CD4-positive, alpha-beta T cell treated with Interleukin-10 for 1 hour (primary cell): ENCODE results near the gene DCLRE1C.
"Not testable (repeated sequence)": the region's sequence is repeated elsewhere in the genome, so short reads cannot be mapped to it uniquely, and the experiment has no call there.

Experiments used
- DNase-seq: peaks from one replicate; pipeline ENCODE4 v3.0.0-alpha.2; 2020

Gene DCLRE1C

DNA sequence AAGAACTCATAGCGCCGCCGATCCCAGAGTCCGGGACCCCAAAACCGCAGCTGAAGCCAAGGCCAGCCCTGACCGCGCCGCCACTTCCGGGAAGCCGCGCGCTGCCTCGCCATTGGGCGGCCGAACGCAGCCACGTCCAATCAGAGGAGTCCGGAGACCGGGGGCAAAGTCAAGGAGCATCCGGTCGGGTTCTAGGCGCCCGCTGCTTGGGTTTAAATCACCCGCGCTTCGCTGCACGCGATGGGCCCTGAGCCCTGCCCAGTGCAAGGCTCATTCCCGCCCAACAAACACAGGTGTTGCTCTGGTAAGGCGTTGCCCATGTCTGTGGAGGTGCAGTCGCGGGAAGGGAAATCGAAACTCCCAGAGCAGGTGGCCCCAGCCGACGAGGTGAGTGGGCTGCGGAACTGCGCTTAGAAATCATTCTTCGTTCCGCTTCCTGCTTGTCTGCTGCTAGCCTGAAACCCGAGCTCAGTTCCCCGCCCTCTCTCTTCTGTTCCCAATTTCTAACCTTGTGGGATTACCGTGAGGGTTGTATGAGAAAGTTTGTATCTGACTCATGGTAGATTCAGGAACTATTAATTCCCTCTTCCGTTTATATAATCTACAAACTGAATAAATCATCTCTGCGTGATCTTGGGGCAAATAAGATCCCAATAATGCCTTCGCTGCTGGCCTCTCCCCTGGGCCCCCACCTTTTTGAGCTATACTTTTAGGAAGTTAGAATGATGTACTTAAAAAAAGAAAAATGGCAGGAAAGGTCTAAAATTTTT is at the start of gene DCLRE1C:
Gene DCLRE1C (minus strand): TSS at position 96 of the 770 bp plus-strand sequence. CDS start 86 bp downstream, at position 10.
- peak; percentile 90 for DNase-seq

DNA sequence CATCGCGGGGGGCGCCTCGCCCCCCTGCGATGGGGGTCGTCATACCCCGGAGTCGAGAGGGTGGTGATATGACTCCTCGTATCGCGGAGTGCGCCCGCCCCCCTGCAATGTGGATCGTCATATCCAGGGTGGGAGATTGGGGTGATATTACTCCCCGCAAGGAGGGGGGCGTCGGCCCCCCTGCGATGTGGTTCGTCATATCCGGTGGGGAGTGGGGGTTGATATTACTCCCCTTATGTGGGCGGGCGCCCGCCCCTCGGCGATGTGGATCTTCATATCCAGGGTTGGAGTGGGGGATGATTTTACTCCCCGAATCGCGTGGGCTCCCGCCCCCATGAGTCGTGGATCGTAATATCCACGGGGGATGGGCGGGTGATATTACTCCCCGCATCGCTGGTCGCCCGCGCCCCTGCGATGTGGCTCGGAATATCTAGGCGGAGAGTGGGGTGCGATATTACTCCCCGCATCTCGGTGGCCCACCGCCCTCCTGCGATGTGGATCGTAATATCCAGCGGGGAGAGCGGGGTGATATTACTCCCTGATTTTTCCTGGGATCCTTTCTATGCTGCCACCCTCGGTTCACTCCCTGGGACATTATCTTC is 42.2 kb upstream of the DCLRE1C start:
- DNase-seq, result no peak

DNA sequence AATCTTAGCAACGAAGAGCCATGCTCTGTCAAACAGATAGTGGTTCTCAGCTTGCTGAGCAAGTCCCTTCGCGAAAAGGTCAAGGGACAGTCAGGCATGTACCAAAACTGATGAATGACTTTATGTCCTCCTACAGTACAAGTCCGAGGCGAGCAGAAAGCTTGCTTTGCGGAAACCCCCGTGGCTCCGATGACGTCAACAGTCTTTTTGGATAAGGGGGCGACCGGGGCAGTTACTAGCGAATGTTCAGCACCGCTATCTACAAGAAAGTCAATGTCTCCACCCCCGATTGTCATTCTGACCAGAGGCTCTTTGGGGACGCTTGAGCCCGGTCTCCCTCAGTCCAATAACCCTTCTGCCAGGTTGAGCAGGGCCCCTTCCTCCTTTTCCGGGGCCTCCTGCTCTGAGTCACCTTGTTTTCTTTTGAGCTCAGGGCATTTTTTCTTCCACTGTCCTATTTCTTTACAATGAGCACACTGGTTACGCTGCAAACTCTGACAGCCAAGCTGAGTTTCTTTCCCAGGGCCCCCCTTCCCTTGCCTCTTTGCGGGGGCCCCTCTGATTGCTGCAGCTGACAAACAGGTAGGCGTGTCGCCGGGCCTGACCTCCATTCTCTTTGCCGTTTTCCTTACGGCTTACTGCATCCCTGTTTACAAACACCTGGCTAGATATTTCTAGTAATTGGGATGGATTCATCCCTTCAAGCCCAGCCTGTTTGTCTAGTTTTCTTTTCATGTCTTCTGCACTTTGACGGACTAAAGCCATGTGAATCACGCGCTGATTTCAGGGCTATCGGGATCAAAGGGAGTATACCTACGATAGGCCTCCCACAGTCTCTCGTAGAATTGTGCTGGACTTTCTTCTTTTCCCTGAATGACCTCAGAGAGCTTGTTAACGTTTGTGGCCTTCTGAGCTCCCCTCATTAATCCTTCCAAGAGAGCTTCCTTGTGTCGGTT is 39.9 kb upstream of the DCLRE1C start:
- not testable (repeated sequence) for DNase-seq

DNA sequence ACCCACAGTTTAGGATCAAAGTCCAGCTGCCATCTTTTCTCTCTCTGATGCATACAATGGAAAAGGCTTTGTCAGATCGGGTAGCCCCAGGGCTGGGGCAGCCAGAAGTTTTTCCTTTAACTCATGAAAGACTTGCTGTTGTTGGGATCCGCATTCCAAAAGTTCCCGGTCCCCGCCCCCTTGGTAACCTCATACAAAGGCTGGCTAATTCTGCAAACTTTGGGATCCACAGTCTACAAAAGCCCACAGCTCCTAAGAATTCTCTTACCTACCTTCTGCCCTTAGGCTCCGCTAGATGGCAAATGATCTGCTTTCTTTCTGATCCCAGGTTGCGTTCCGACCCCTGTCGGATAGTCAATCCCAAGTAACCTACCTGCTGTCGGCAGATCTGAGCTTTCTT is 38.4 kb upstream of the DCLRE1C start:
- not testable (repeated sequence) for DNase-seq

DNA sequence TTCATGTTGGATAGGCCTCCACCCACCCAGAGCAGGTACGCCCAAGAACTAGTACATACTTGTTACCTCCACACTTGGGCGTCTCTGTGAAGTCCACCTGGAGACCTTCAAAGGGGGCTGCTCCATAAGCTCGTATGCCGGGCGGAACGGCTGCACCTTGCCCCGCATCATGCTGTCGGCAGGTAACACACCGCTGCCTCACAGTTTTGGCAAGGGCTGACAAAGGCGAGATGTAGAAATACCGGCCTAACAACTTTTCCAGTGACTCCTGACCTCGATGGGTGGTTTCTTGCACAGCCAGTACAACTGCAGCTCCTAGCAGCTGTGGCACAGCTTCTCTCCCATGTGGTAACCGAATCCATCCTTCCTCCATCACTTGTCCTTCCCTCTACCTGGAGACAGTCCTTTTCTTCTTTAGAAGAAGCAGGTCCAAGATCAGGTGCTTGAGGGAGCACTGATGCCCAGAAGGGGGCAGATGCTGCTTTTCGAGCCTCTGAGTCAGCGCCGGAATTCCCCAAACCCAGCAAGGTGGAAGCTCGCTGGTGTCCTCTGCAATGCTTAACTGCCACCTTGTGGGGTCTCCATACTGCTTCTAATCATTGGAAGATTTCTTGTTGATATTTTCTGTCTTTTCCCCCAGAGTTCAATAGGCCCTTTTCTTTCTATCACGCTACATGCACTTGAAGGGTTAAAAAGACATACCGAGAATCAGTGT is 37.3 kb upstream of the DCLRE1C start:
- DNase-seq, result peak; percentile 58

DNA sequence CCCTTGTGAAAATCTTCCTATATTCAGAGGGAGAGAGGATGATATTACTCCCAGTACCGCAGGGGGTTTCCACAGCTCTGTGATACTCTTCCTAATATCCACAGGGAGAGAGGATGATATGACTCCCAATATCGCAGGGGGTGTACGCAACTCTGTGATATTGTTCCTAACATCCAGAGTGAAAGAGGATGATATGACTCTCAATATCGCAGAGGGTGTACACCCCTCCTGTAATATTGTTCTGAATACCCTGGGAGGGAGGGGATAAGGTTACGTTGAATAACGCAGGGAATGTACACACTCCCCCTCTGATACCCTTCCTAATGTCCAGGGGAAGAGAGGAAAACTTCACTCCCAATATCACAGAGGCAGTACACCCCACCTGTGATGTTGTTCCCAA is 35.7 kb upstream of the DCLRE1C start:
- not testable (repeated sequence) for DNase-seq

DNA sequence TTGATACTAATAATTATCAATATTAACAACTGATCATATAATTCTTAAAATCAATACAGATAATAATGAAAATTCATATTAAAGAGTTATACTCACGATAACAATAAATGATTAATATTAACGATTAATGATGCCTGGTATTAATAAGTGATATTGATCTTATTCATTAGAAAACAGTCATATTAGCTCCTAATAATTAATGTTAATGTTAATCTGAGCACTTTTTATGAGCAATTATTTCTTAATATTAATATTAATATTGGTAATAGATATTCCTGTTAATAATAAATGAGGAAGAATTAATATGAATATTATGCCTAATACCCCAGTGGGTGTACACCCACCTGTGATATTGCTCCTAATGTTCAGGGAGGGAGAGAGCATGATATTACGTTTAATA is 28.8 kb upstream of the DCLRE1C start:
- no peak for DNase-seq

DNA sequence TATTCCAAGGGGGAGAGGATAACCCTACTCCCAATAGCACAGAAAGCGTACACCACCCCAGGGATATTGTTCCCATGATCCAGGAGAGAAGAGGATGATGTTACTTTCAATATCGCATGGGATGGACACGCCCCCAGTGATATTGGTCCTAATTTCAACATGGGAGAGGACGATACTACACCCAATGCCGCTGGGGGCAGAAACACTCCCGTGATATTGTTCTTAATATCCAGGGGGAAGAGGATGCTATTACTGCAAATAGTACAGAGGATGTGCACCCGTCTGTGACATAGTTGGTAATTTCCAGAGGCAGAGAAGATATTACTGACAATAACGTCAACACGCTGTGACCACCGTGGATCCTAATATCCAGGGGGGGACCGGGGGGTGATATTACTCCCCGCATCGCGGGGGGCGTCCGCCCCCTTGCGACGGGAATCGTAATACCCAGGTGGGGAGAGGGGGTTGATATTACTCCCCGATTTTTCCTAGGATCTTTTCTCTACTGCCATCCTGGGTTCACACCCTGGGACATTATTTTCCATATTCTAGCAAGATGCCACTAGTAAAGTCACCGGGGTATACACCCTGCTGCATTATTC is 21.9 kb upstream of the DCLRE1C start:
- no peak for DNase-seq

DNA sequence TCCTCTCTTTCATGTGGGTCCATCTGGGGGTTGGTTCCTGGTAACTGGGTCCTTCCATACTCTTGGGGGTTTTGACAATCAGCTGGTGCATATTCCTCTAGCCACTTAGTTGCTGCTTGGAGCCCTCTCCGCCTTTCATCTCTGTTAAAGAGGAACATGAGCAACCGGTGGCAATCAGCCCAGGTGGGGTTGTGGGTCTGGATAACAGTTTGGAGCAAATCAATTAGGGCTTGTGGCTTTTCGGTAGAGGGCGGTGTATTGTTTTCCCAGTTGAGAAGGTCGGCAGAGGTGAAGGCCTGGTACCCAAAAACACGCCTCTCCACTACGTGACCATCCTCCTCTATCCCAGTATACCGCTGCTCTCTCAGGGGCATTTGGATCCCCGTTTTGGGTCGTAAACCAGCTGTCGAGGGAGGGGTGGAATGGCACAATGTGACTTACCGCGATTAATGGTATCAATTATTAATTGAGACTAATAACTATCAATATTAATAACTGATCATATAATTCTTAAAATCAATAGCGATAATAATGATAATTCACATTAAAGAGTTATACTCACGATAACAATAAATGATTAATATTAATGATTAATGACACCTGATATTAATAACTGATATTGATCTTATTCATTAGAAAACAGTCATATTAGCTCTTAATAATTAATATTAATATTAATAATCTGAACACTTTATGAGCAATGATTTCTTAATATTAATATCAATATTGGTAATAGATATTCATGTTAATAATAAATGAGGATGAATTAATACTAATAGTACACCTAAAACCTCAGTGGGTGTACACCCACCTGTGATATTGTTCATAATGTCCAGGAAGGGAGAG is 20.5 kb upstream of the DCLRE1C start:
- DNase-seq, result not testable (repeated sequence)

DNA sequence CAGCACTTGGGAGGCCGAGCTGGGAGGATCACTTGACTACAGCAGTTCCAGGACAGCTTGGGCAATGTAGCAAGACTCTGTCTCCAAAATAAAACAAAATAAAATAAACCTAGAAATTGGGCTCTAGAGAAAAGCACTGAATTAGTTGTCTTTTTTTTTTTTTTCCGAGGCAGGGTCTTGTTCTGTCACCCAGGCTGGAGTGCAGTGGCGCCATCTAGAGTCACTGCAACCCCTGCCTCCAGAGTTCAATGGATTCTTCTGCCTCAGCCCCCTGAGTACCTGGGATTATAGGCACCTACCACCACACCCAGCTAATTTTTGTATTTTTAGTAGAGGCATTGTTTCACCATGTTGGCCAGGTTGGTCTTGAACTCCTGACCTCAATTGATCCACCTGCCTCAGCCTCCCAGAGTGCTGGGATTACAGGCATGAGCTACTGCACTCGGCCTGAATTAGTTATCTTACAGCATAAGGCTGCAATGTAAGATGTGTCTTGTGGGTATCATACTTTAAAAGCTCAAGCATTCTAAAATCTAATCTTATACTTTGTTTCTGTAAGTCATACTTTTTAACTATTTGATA is 18.1 kb upstream of the DCLRE1C start:
- DNase-seq, result peak; percentile 62

DNA sequence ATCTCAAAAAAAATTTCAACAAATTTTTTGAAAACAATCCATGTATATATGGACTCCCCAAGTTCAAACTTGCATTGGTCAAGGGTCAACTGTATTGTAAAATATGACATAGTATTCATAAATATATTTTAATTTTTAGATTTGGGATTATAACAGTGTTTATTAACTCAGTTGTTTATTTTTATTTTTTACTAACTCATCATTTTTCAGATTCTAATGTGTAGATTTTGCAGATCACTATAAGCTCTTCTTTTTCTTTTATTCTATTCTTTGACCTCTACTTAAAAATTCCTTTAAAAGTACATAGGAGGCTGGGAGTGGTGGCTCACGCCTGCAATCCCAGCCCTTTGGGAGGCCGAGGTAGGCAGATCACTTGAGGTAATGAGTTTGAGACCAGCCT is 14.0 kb upstream of the DCLRE1C start:
- no peak for DNase-seq

DNA sequence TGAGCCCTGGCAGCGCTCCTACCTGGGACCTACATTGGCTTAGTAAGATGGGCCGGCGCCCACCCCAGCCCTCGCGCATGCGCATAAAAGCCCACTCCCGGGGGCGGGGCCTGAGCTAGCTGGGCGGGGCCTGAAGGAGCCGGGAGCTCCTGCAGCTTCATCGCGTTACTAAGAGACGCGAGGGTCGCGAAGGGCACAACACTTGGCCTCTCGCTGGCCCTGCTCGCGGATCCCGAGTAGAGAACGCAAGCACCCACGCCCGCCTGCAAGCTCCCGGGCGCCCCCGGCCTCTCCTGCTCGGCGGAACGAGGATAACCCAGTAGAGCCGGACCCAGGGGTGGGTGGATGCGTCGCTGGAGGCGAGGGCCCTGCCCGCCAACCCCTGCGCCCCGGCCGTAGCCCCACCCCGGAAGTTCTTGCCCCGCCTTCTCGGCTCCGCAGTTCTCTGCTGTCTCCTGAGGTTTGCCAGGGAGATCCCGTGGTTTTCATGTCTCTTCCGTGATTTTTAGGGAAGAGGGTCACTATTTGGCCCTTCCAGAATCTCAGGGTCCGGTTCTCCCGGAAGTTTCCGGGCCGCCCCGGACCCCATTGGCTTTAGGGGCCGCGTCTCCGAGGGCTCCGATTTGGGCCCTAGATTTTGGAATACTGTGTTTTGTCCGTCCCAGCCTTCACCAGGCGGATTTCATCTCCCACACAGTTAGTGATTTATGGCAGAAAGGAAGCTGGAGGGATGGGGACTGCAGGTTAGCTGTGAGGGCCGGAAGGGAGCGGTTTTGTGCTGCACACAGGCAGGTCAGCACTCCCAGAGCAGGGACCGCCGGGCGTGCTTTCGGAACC is 5.5 kb upstream of the DCLRE1C start, which contains the start of gene MEIG1:
Gene MEIG1 (plus strand): TSS at position 168 of the 837 bp plus-strand sequence. CDS start 7,081 bp downstream, outside the sequence.
- peak; percentile 91 for DNase-seq

DNA sequence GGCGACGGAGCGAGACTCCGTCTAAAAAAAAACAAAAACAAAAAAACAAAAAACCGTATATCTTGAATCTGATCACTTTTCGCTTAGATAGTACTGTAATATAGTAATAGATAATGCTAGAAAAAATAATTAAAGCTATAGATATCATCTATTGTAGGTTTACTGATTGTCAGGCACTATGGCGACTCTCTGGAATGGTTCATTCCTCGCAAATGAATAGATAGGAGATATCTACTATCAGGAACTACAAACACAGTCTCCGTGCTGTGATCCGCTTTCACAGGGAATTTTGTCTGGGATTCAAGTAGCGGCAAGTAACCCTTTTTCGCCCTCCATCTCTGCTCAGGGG is 5.0 kb upstream of the DCLRE1C start:
- DNase-seq, result no peak

DNA sequence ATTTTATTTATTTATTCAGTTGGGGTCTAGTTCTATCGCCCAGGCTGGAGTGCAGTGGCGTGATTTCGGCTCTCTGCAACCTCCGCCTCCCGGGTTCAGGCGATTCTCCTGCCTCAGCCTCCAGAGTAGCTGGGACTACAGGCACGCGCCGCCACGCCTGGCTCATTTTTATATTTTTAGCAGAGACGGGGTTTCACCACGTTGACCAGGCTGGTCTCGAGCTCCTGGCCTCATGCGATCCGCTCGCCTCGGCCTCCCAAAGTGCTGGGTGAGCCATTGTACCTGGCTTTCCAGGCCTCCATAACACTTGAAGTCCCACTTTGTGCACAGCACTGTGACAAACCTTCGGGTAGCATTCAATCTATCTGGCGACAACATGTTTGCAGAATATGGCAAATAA is 1.0 kb upstream of the DCLRE1C start:
- DNase-seq, result no peak

DNA sequence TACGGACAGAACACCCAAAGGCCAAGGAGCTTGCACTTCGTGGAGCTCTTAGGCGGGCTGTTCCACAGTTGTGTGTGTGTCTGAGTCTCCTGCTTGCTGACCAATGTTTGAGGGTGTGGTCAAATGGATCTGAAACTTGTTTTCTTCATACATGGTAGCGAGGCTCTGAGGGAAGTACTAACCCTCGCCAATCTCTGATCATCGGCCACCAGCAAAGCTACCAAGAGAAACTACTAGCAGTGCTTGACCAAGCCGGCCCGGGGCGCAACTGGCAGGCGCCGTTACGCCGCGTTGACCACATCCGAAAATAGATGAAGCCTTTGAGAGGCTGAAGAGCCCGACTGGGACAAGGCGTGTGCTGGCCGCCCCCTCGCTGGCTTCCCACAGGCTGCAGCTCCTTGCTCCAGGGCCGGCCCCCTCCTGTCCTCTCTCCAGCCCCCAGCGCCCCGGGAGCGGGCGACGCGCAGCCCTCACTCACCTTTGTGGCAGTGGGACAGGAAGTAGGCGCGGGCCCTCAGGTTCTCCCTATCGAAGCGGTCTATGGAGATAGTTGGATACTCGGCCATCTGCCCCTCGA is 384 bp downstream of the DCLRE1C start:
- DNase-seq, result no peak

DNA sequence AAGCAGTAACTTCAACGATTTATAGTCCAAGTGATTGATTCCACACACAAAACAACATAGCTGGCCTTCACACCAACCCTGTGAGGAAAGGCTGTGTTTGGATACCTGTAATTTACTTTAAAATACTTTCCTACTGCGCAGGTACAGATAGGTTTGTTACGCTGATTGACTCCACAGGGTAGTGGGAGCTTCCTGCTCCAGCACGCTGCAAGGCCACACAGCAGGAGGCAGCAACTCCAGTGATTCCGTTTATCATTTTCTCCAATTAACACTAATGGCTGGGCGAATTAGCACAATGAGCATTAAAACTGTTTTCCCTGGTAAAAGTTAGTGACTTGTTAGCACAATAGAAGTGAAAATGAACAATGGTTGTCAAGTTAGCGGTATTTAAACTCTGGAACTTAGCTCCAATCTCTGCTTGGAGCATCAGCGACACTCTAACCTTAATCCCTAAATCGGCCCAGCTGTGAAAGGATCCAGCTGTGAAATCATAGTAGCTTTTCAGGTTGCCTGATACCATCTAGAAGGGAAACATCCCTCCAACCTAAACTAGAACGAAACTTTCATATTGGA is 959 bp downstream of the DCLRE1C start:
- no peak for DNase-seq

DNA sequence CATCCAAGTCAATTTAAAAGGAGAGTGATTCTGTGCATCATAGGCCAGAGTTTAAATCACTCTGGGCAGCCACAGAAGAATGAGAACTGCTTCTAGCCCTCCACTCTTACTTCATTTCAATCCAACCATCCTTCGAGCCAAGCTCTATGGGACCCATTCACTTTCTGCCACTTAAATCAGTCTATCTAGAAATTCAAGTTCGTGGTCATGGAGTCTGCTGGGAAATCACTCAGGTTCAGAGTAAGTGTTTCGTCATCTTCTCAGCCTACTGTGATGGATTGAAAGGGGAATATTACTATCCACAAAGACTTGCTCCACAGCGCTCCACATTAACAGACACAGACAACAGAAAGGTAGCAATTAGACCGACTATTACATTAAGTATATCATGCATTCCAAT is 4.6 kb downstream of the DCLRE1C start:
- DNase-seq, result no peak

DNA sequence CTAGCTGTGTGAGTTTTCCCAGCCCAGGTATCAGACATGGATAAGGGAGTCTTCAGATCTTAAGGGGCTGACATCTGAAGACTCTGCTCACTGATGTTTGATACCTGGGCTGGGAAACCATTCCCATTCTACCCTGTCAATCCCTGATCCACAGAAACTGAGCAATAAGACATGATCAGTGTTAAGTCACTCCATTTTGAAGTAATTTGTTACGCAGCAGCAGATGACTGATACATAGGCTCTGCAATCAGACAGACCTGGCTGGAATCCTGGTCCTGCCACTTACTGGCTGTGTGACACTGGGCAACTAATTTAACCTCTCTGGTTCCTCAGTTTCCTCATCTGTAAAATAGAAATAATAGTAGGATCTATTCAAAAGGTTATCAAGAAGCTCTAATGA is 6.6 kb downstream of the DCLRE1C start:
- no peak for DNase-seq

DNA sequence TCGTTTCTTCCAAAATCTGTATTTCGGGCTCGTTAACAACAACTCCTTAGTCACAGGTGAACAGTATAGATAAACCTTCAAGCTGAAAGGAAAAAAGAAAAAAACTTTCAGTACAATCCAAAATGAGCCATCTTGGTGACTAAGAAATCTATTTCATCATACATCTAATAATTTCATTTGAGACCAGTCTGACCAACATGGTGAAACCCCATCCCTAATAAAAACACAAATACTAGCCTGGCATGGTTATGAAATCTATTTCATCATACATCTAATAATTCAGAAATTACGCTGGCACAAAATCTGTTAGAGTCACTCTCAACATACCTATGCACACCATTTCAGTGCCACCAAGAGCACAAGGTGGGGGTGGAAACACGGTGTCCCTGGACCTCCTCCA is 8.8 kb downstream of the DCLRE1C start:
- no peak for DNase-seq
